NB4 (cell line): ENCODE results near the gene RGS1.

Source experiments
- CTCF ChIP-seq: IDR thresholded peaks from one replicate; pipeline ENCODE4 v1.5.1; 2012; ENCODE audit warnings: low read depth, low read length
- MAX ChIP-seq: IDR thresholded peaks from 2 replicates; pipeline ENCODE4 v1.6.1; 2011; ENCODE audit warnings: low read depth, low read length
- MYC ChIP-seq: IDR thresholded peaks from 2 replicates; pipeline ENCODE4 v1.6.1; 2011; ENCODE audit warnings: low read depth, low read length
- POLR2A ChIP-seq: IDR thresholded peaks from 2 replicates; pipeline ENCODE4 v1.6.1; 2011; ENCODE audit warnings: mild to moderate bottlenecking; ENCODE audit not compliant: insufficient read length; ENCODE audit errors: extremely low read depth

- TF ChIP-seq POLR2A (no peak), CTCF (no peak), MAX (no peak), MYC (no peak)
These were observed 21.8 kb upstream of the RGS1 start for GRCh38 chr1:192553741-192554140.
